HFFc6 (cell line): ENCODE measurements around the gene CD38. TPM values are rescaled to one million over a fixed set of nuclear protein-coding genes. Genes with fewer than 3 reads are reported as not detected.
"Not testable (repeated sequence)": the region's sequence is repeated elsewhere in the genome, so short reads cannot be mapped to it uniquely, and the experiment has no call there.

ENCODE experiments used
- DNase-seq: peaks from one replicate; pipeline ENCODE4 v3.0.0-alpha.2; 2018
- H3K27ac Mint-ChIP-seq: 2 replicates; pipeline ENCODE4 v1.8.0; 2020; ENCODE audit warnings: mild to moderate bottlenecking, mixed read lengths
- H3K27me3 Mint-ChIP-seq: 2 replicates; pipeline ENCODE4 v1.8.0; 2021; ENCODE audit warnings: mild to moderate bottlenecking, moderate library complexity, mixed read lengths; ENCODE audit not compliant: insufficient read depth
- H3K36me3 Mint-ChIP-seq: 2 replicates; pipeline ENCODE4 v1.8.0; 2021; ENCODE audit warnings: low read depth, mixed read lengths
- H3K4me1 Mint-ChIP-seq: 2 replicates; pipeline ENCODE4 v1.8.0; 2020; ENCODE audit warnings: low read depth, mixed read lengths
- H3K4me3 Mint-ChIP-seq: 2 replicates; pipeline ENCODE4 v1.8.0; 2020; ENCODE audit warnings: mild to moderate bottlenecking, moderate library complexity, mixed read lengths
- H3K9me3 Mint-ChIP-seq: 2 replicates; pipeline ENCODE4 v1.8.0; 2020; ENCODE audit warnings: mild to moderate bottlenecking, mixed read lengths
- CTCF ChIP-seq: fragments of 200-600 bp; sonication (generic); IDR thresholded peaks from 2 replicates; pipeline ENCODE4 v1.5.0; 2021; ENCODE audit warnings: antibody characterized with exemption, mild to moderate bottlenecking
- total RNA-seq, 6 experiments: library from RNA; stranded (reverse); fragmentation: NEBNext Ultra II Directional; extraction: Animal tissue kit (Norgen Biotek cat#: 25700); gene quantifications; 2 replicates in 1 of 6; 3 replicates in 5 of 6; pipeline ENCODE4 v1.2.3, GENCODE V29; 2021

The CD38 gene
- total RNA-seq, 6 experiments from 2014 or later, result 0.07 to 0.15 (median 0.07) TPM; not detected in 3

GRCh38 chr4:15758294-15758693 lies 19.8 kb upstream of the CD38 start:
- H3K4me3 Mint-ChIP-seq, result no peak overlapping the region

GRCh38 chr4:15762460-15762859 lies 15.7 kb upstream of the CD38 start:
- not testable (repeated sequence) for H3K36me3 Mint-ChIP-seq, H3K9me3 Mint-ChIP-seq, DNase-seq, H3K27ac Mint-ChIP-seq, H3K4me3 Mint-ChIP-seq, H3K4me1 Mint-ChIP-seq, H3K27me3 Mint-ChIP-seq

More at GRCh38 chr4:15758294-15758693, 19.8 kb upstream of the CD38 start:
- H3K4me1 Mint-ChIP-seq, result peaks cover 35% of the 10 kb centered on the region
- H3K27me3 Mint-ChIP-seq, result peaks cover 23% of the 10 kb centered on the region
- H3K36me3 Mint-ChIP-seq, result no peaks in the 10 kb centered on the region
- TF ChIP-seq CTCF, result no peak
- no peaks in the 10 kb centered on the region for H3K9me3 Mint-ChIP-seq
- no peak overlapping the region for H3K27ac Mint-ChIP-seq
- DNase-seq, result no peak

- TF ChIP-seq CTCF, result no peak
- Mint-ChIP-seq H3K4me3 (no peak overlapping the region), H3K9me3 (no peaks in the 10 kb centered on the region), H3K4me1 (no peaks in the 10 kb centered on the region), H3K36me3 (no peaks in the 10 kb centered on the region), H3K27ac (no peak overlapping the region), H3K27me3 (peaks cover 3% of the 10 kb centered on the region)
- no peak for DNase-seq
Measured at GRCh38 chr4:15765391-15765790, 12.7 kb upstream of the CD38 start.

GRCh38 chr4:15765910-15766697 lies 12.0 kb upstream of the CD38 start:
- no peak for DNase-seq
- H3K36me3 Mint-ChIP-seq, result no peaks in the 10 kb centered on the region
- no peaks in the 10 kb centered on the region for H3K9me3 Mint-ChIP-seq
- no peak for TF ChIP-seq CTCF
- H3K4me3 Mint-ChIP-seq, result no peak overlapping the region
- H3K27ac Mint-ChIP-seq, result no peak overlapping the region
- H3K4me1 Mint-ChIP-seq, result no peaks in the 10 kb centered on the region
- peaks cover 3% of the 10 kb centered on the region for H3K27me3 Mint-ChIP-seq

GRCh38 chr4:15766821-15767220 lies 11.3 kb upstream of the CD38 start:
- Mint-ChIP-seq H3K27me3 (peaks cover 3% of the 10 kb centered on the region), H3K9me3 (no peaks in the 10 kb centered on the region), H3K4me3 (no peak overlapping the region), H3K36me3 (no peaks in the 10 kb centered on the region), H3K4me1 (no peaks in the 10 kb centered on the region), H3K27ac (no peak overlapping the region)
- no peak for TF ChIP-seq CTCF
- DNase-seq, result no peak

GRCh38 chr4:15769202-15769601 lies 8.9 kb upstream of the CD38 start:
- no peak for DNase-seq
- Mint-ChIP-seq H3K27me3 (peaks cover 18% of the 10 kb centered on the region), H3K36me3 (no peaks in the 10 kb centered on the region), H3K4me1 (no peaks in the 10 kb centered on the region), H3K27ac (no peak overlapping the region), H3K9me3 (no peaks in the 10 kb centered on the region), H3K4me3 (no peak overlapping the region)
- no peak for TF ChIP-seq CTCF
